GM23338 (cell line): ENCODE measurements around the gene PCIF1. TPM values are rescaled to one million over a fixed set of nuclear protein-coding genes. Genes with fewer than 3 reads are reported as not detected.

Source experiments
- ATAC-seq: fragments of 200-7000 bp; cut with Tn5 transposase; 3 replicates; pipeline ENCODE4 v1.9.1; 2020
- DNase-seq: peaks from one replicate; pipeline ENCODE4 v3.0.0-alpha.2; 2015; ENCODE audit warnings: low spot score
- H2AFZ ChIP-seq: fragments of 200-600 bp; sonication (generic); 2 replicates; pipeline ENCODE4 v1.8.0; 2016; ENCODE audit warnings: antibody characterized with exemption, mild to moderate bottlenecking, moderate library complexity
- H3F3A ChIP-seq: fragments of 200-600 bp; sonication (generic); replicated peaks from 2 replicates; pipeline ENCODE4 v1.8.0; 2017; ENCODE audit warnings: antibody characterized with exemption, mixed run types, low read depth
- H3K27ac ChIP-seq: fragments of 200-600 bp; sonication (generic); 2 replicates; pipeline ENCODE4 v1.6.1; 2016; ENCODE audit warnings: low read depth
- H3K27me3 ChIP-seq: fragments of 200-600 bp; sonication (generic); 2 replicates; pipeline ENCODE4 v1.8.0; 2016; ENCODE audit warnings: mild to moderate bottlenecking, mixed run types, moderate library complexity; ENCODE audit not compliant: insufficient read depth
- H3K36me3 ChIP-seq: fragments of 200-600 bp; sonication (generic); 2 replicates; pipeline ENCODE4 v1.8.0; 2016; ENCODE audit warnings: mild to moderate bottlenecking; ENCODE audit not compliant: insufficient read depth
- H3K4me1 ChIP-seq: fragments of 200-600 bp; sonication (generic); 2 replicates; pipeline ENCODE4 v1.8.0; 2016; ENCODE audit warnings: mild to moderate bottlenecking, moderate library complexity; ENCODE audit not compliant: insufficient read depth
- H3K4me2 ChIP-seq: fragments of 200-600 bp; sonication (generic); 2 replicates; pipeline ENCODE4 v1.7.1; 2017; ENCODE audit warnings: mixed run types
- H3K4me3 ChIP-seq: fragments of 200-600 bp; sonication (generic); 2 replicates; pipeline ENCODE4 v1.6.1; 2016; ENCODE audit warnings: mixed run types
- H3K79me2 ChIP-seq: fragments of 200-600 bp; sonication (generic); replicated peaks from 2 replicates; pipeline ENCODE4 v1.8.0; 2017; ENCODE audit warnings: mild to moderate bottlenecking; ENCODE audit not compliant: insufficient read depth
- H3K9me2 ChIP-seq: fragments of 200-600 bp; sonication (generic); 2 replicates; pipeline ENCODE4 v1.8.0; 2017; ENCODE audit not compliant: insufficient read depth
- H4K20me1 ChIP-seq: fragments of 200-600 bp; sonication (generic); replicated peaks from 2 replicates; pipeline ENCODE4 v1.8.0; 2017; ENCODE audit warnings: mild to moderate bottlenecking; ENCODE audit not compliant: insufficient read depth
- H3K27ac Mint-ChIP-seq: 2 replicates; pipeline ENCODE4 v1.8.0; 2020; ENCODE audit warnings: inconsistent platforms, mild to moderate bottlenecking, moderate library complexity, mixed read lengths
- H3K27me3 Mint-ChIP-seq: 3 replicates; pipeline ENCODE4 v1.8.0; 2022; ENCODE audit warnings: low read depth, mild to moderate bottlenecking, moderate library complexity, mixed read lengths, inconsistent platforms; ENCODE audit not compliant: insufficient read depth, poor library complexity
- H3K36me3 Mint-ChIP-seq: 3 replicates; pipeline ENCODE4 v1.8.0; 2021; ENCODE audit warnings: low read depth, mild to moderate bottlenecking, inconsistent platforms, moderate library complexity, mixed read lengths
- H3K4me1 Mint-ChIP-seq: 3 replicates; pipeline ENCODE4 v1.8.0; 2020; ENCODE audit warnings: mild to moderate bottlenecking, inconsistent platforms, mixed read lengths
- H3K4me3 Mint-ChIP-seq: 3 replicates; pipeline ENCODE4 v1.8.0; 2021; ENCODE audit warnings: moderate library complexity, mild to moderate bottlenecking, inconsistent platforms, mixed read lengths
- H3K9me3 Mint-ChIP-seq: 3 replicates; pipeline ENCODE4 v1.8.0; 2020; ENCODE audit warnings: moderate library complexity, mild to moderate bottlenecking, inconsistent platforms, mixed read lengths
- CREB1 ChIP-seq: fragments of 250-450 bp; sonication (Bioruptor Pico); IDR thresholded peaks from 2 replicates; pipeline ENCODE4 v1.5.0; 2020; ENCODE audit warnings: low read depth, mild to moderate bottlenecking, moderate library complexity
- EZH2phosphoT487 ChIP-seq: fragments of 200-600 bp; sonication (generic); IDR thresholded peaks from one replicate; pipeline ENCODE4 v1.8.1; 2018; ENCODE audit warnings: antibody characterized with exemption; ENCODE audit not compliant: unreplicated experiment
- JUNB ChIP-seq: IDR thresholded peaks from one replicate; pipeline ENCODE4 v1.6.1; 2016; ENCODE audit warnings: antibody characterized with exemption; ENCODE audit not compliant: unreplicated experiment
- NANOG ChIP-seq: IDR thresholded peaks from 2 replicates; pipeline ENCODE4 v1.6.1; 2016; ENCODE audit warnings: antibody characterized with exemption, borderline replicate concordance
- POLR2AphosphoS5 ChIP-seq: IDR thresholded peaks from 2 replicates; pipeline ENCODE4 v1.6.1; 2016; ENCODE audit warnings: antibody characterized with exemption, low read depth
- ZNF114 ChIP-seq: fragments of 250-450 bp; sonication (Bioruptor Pico); IDR thresholded peaks from 2 replicates; pipeline ENCODE4 v1.5.0; 2020; ENCODE audit warnings: mild to moderate bottlenecking, moderate library complexity
- ZNF331 ChIP-seq: fragments of 250-450 bp; sonication (Bioruptor Pico); IDR thresholded peaks from 2 replicates; pipeline ENCODE4 v1.5.0; 2020; ENCODE audit warnings: low read depth, mild to moderate bottlenecking, moderate library complexity
- ZNF462 ChIP-seq: fragments of 250-450 bp; sonication (Bioruptor Pico); IDR thresholded peaks from 2 replicates; pipeline ENCODE4 v1.5.0; 2020; ENCODE audit warnings: mild to moderate bottlenecking, moderate library complexity
- polyA plus RNA-seq: library from polyadenylated mRNA; unstranded; fragments of >200 nt; fragmentation: Nextera tagmentation; extraction: Ambion mirVana; gene quantifications from 2 replicates; pipeline ENCODE4 v1.2.1, GENCODE V29; 2016
- total RNA-seq: library from RNA; depleted of rRNA; stranded (reverse); fragments of >200 nt; shearing (Covaris generic); gene quantifications from 2 replicates; pipeline ENCODE4 v1.2.3, GENCODE V29; 2014
- TF ChIP-seq, protein P1 (sequence below), 2 experiments: fragments of 200-600 bp in 1 of 2; sonication (generic) in 1 of 2; conservative IDR thresholded peaks; 2 replicates each; pipeline versions ENCODE4 v1.5.1 to v1.6.1; 2016 to 2017; ENCODE audit warnings: antibody characterized with exemption in 2 of 2, low read depth in 2 of 2, mild to moderate bottlenecking in 2 of 2, moderate library complexity in 1 of 2

PCIF1 gene
- total and polyA plus RNA-seq, 2 experiments from 2014 or later, result 26.1 to 28.3 TPM

DNA sequence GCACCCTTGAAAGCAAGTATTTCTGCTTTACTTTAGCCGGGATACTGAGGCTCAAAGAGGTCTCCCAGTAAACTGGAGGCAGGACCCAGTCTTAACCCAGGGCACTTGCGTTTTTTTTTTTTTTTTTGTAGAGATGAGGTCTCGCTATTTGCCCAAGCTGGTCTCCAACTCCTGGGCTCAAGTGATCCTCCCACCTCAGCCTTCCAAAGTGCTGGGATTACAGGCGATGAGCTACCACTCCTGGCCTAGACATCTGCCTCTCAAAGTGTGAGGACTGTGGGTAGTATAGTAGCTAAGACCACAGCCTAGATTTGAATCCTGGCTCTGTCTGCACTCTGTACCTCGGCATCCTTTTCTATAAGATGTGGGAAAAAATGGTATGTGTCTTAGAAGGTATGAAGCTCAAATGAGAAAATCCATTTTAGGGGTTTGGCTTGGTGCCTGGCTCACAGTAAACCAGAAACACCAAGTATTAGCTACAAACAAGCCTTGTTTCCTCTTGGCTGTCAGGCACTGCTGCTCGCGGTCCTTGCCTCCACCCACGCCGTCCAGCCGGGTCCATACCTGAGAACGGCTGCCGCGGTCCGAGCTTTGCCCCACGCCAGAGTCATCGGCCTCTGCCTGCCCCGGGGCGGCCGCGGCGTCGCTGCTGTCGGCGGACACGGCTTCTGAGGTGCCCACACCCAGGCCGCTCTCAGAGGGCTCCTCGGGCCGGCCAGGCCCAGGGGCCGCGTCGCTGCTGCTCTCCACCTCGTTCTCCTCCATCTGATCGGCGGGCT, 36.4 kb downstream of the PCIF1 start:
- peaks cover 15% of the 10 kb centered on the region for H3K4me1 Mint-ChIP-seq

More for the DNA sequence above, 36.4 kb downstream of the PCIF1 start:
- no peaks in the 10 kb centered on the region for H4K20me1 ChIP-seq
- peak overlapping the region; percentile 90 for H3K4me3 Mint-ChIP-seq
- no peak overlapping the region for H2AFZ ChIP-seq
- no peak overlapping the region for H3K27ac Mint-ChIP-seq
- H3K27me3 Mint-ChIP-seq, result peaks cover 10% of the 10 kb centered on the region
- H3K4me1 ChIP-seq, result peaks cover 11% of the 10 kb centered on the region; the same call in 1 of the 2 replicates
- H3K9me2 ChIP-seq, result no peaks in the 10 kb centered on the region
- peak overlapping the region; percentile 51 for H3K27ac ChIP-seq
- peak overlapping the region; percentile 68 for H3K4me2 ChIP-seq
- ATAC-seq (no peak), DNase-seq (no peak)
- peaks cover 9% of the 10 kb centered on the region for H3K36me3 ChIP-seq
- peak overlapping the region; percentile 79 for H3K4me3 ChIP-seq
- H3K27me3 ChIP-seq, result no peaks in the 10 kb centered on the region
- peaks cover 13% of the 10 kb centered on the region for H3F3A ChIP-seq
- no peaks in the 10 kb centered on the region; the same call in 2 of the 3 replicates for H3K9me3 Mint-ChIP-seq
- no peak for TF ChIP-seq JUNB
- TF ChIP-seq ZNF462 (CRISPR knock-in tag), result no peak
- no peak for TF ChIP-seq EZH2phosphoT487
- TF ChIP-seq ZNF331 (CRISPR knock-in tag), result no peak
- TF ChIP-seq, protein P1, sequence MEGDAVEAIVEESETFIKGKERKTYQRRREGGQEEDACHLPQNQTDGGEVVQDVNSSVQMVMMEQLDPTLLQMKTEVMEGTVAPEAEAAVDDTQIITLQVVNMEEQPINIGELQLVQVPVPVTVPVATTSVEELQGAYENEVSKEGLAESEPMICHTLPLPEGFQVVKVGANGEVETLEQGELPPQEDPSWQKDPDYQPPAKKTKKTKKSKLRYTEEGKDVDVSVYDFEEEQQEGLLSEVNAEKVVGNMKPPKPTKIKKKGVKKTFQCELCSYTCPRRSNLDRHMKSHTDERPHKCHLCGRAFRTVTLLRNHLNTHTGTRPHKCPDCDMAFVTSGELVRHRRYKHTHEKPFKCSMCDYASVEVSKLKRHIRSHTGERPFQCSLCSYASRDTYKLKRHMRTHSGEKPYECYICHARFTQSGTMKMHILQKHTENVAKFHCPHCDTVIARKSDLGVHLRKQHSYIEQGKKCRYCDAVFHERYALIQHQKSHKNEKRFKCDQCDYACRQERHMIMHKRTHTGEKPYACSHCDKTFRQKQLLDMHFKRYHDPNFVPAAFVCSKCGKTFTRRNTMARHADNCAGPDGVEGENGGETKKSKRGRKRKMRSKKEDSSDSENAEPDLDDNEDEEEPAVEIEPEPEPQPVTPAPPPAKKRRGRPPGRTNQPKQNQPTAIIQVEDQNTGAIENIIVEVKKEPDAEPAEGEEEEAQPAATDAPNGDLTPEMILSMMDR (conservative IDR thresholded peaks at IDR 0.05; ENCODE audit: low read depth in 2 of 2), result no peak
- TF ChIP-seq NANOG, result no peak
- TF ChIP-seq CREB1, result no peak
- TF ChIP-seq POLR2AphosphoS5, result no peak
- no peak for TF ChIP-seq ZNF114
- peaks cover 11% of the 10 kb centered on the region for H3K36me3 Mint-ChIP-seq
- H3K79me2 ChIP-seq, result no peaks in the 10 kb centered on the region
